ENCODE results near the gene TAPT1. TPM values are rescaled to one million over a fixed set of nuclear protein-coding genes. Genes with fewer than 3 reads are reported as not detected.

The TAPT1 gene
- total RNA-seq, 1 donor from 2014 or later, result 14.5 TPM

DNA sequence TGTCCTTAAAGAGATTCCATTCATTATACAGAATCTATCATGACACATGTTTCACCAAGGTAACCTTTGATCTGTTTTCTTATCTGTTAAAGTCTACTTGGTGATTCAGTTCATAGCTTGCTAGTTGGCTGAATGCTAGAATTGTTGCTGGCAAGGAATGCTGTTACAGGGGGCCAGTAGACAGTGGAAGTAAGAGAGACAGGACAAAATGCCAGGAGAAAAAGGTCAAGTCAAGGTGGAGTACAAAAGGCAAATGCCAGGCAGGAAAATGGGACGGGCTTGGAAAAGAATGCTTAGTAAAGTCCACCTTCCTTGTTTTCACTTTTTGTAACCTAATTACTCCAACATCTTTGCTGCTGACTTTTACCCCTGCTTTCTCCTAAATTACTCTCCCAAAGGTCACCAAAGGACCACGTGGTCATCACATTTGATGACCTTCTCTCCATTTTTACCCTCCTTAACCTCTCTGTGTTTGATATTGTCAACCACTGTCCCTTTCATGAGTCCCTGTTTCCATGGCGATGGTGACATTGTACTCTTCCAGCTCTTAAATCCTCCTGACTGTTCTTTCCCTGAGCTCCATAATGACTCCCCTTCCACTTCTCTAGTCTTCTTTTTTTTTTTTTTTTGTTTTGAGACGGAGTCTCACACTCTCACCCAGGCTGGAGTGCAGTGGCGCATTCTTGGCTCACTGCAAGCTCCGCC lies 24.5 kb upstream of the TAPT1 start:
- DNase-seq (ENCODE audit: low read depth in 2 of 2), result no peak

DNA sequence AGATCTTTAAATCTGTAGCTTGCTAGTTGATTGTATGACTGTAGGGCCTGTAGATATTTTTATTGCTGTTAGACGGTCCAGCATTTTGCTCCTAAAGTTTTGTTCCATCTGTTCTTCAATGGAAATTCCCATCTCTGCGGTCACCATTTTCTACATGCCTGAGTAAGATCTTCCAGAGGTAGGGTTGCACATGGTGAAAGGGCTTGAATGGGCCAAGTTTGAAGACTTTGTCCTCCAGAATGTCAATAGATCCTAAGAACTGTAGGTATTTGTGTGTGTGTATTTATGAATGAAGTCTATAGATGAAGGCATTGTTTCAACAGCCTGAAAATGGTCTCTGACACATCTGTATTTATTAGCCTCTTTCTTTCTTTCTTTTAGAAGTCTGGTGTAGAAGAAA lies 22.3 kb upstream of the TAPT1 start:
- no peak for DNase-seq (ENCODE audit: low read depth in 2 of 2)

DNA sequence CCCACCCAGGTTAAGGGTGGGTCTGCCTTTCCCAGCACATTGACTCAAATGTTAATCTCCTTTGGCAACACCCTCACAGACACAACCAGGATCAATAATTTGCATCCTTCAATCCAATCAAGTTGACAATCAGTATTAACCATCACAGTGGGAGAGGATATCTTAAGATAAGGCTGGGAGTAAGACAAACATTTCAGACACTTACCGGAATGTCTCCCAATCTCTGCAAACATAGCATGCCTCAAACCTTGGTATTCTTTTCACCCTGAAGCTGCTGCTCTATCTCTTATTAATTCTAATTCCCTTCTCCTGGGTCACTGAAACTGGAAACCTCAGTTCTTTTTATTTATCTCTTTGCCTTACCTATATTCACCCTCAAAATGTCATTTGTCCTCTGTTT lies 19.0 kb upstream of the TAPT1 start:
- no peak for DNase-seq (ENCODE audit: low read depth in 2 of 2)

DNA sequence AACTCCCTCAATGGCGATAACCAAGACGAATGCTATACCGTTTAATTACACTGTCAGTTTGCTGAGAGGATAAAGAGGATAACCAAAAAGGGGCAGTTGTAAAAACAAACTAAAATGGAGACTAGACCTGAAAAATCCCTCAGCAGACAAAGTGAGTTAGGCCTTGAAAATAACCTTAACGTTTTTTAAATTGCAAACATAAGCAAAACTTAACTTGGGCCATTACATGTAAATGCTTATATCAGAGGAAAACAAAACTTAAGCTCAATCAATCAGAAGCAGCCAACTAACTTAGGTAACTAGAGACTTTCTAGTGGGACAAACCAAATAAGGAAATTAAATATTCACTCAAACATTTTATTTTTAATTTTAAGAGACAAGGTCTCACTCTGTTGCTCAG lies 17.0 kb upstream of the TAPT1 start:
- DNase-seq (ENCODE audit: low read depth in 2 of 2), result no peak

DNA sequence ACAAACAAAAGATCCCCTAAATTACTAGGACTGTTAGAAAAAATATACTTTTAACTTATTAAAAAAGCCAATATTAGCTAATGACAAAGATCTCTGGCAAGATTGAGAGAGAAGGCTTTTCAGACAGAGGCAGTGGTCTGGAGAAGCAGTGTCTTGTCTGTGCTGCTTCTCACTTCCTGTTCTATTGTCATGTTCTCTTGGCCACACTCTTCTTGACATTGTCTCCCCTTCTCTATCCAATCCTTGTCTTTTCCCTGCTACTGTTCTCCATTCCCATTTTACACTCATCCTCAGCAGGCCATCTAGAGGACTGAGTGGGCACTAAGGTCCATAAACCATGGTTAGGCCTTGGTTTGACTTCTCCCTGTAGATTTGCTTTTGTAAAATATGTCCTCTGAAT lies 14.0 kb upstream of the TAPT1 start:
- no peak for DNase-seq (ENCODE audit: low read depth in 2 of 2)

DNA sequence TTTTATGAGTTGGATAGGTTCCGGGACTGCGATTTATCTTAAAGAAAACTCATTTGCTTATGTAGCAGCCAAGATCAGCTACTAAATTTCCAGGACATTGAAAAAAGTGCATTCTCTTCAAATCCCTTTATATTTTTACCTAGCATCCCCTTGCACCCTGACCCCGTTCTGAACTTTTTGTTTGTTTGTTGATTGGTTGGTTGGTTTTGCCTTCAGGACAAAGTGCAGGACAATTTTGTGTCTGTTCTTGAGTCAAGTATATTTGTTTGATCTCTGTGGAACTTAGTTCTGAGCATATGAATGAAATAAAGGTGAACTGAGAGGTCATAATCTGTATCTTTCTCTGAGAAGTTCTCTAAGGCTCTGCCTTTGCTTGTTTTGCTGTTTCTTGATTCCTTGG lies 12.8 kb upstream of the TAPT1 start:
- DNase-seq (ENCODE audit: low read depth in 2 of 2), result no peak

DNA sequence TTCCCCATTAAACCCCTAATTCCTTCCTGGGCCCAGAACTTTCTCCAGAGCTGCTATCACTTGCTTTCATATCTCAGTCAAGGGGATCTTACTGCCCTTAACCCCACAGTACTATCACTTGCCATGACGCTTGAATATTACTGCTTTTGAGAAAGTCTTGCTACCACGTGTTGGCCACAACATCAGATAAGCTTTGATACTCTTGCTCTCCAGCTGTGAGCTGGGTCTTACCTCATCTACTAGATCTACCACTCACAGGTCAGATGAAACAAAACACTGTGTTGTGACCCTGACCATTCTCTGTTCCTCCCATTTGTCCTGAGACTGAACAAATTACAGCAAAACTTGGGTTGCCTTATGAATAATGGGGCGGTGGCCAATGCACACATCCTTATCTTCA lies 12.1 kb upstream of the TAPT1 start:
- no peak for DNase-seq (ENCODE audit: low read depth in 2 of 2)

DNA sequence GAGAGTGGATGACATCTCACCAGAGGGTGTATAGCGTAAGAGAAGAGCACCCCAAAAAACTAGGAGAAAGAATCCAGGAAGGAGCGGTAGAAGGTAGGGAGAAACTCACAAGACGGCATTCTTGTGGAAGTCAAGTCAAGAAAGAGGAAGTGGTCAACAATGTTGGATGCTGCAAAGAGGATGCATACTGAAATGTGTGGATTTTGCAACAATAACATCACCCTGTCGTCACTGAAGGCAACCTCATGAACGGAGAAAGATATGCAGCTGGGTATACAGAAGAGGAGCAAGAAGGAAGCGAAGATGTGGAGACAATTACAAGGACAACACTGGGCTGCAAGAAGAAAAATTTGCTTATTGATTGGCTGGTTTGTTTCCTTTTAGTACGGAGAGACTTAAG lies 11.4 kb upstream of the TAPT1 start:
- DNase-seq (ENCODE audit: low read depth in 2 of 2), result no peak

DNA sequence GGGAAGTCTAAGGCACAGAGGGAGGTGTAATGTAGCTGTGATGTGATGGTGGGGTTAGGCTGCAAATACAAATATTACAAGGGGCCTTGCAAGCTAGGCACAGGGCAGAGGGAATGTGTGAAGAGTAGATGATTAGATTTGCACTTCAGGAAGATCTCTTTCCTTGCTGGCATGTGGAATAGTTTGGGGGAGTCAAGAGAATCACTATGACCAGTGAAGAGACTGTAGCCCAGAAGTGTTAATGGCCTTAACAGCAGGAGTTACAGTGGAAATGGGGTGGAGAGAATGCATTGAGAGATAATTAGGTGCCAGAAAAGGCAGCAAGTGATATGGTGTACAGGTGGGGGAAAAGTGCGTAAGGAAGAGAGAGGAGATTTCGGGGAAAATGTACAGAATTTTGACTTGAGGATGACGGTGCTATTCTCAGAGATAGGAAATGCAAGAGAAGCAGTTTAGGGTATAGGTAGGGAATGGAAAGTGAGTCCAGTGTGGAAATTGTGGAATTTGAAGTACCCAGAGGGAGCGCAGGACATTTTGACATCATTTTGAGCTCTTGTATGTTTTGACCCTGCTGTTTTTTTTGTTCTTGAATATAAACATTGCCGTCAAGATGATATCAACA lies 10.2 kb upstream of the TAPT1 start:
- DNase-seq (ENCODE audit: low read depth in 2 of 2), result no peak

DNA sequence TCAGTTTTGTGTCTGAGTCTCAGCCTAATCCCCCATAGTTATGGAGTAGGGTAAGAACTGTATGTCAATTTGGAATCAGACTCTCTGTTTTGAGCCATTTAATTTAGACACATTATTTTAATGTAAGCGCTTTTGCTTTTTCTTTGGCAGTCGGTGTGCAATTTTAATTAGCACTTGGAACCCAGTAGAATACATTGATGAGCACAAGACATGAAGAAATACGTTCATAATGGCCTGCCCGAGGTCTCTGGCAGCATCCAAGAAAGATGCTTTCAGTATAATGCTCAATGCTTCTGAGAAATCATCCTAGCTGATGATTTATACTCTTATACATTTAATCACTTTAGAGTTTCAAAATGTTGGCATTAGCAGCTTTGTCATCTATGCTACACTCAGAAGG lies 8.9 kb upstream of the TAPT1 start:
- no peak for DNase-seq (ENCODE audit: low read depth in 2 of 2)

DNA sequence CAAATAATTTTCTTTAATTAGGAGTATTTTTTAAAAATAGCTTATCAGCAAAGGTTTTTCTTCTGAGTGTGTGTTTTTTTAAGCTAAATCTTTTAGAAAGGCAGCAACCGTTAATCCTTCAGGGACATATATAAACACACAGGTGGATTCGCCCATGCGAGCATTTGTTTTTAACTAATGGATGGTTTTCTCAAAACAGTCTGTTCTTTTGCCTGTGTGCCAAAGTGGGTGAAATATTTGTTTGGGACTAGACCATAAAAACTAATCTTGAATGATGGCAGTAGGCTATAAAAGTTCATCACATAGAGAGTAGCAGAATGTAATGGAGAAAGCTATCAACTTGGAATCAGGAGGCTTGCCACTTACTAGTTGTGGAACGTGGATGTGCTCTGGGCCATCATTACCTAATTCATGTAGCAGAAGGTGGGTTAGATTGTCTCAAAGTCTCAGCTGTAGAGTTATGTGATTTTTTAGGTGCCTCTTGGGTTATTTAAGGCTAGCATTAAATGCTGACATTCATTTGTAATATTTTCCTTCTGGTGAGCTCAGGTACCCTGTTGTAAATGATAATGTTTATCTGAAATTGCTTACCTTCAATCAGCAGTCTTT lies 7.4 kb upstream of the TAPT1 start:
- DNase-seq (ENCODE audit: low read depth in 2 of 2), result no peak

DNA sequence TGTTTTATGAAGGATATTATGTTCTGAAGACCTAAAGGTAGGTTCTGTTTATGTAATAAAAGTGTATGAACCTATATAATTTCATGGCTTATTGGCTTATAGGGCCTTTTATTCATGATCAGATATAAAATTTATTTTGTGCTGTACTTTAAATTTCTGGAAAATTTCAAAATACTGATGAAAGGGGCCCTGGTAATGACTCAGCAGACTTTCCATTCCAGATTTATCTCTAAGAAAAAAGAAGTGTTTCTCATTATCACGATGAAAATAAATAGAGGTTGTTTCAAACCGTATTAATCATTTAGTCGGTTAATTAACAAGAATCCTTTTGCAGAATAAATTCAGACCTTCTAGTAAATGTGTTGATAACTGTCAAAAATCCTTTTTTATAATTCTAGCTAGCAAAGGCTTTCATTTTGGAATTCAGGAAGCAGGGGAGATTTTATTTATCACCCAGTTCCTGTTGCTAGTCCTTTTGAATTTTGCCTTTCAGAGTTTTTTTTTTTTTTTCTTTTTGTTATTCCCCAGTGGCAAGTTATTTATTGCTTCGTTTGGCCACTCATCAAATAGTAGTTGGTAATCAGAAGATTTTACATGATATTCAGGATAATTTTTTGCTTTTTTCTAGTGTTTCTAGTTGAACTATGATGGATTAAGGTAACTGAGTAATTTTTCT lies 5.4 kb upstream of the TAPT1 start:
- DNase-seq (ENCODE audit: low read depth in 2 of 2), result peak; percentile 28 to 33

DNA sequence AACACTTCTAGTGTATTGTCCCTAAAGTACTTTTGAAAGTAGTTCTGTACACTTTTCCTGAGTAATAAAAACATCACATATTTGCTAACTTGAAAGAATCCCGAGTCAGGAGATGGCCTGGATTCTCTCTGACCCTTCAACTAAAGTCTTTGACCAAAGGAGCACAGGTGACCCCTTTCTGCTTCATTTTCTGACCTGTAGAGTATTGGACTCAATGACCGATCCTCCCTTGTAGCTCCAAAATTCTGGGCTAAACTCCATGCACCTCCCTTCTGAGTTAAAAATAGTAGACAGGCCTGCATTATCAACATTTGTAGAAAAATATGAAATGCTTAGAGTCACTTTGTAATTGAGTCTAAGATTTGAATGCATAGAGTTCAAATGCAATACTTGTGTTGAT lies 4.0 kb upstream of the TAPT1 start:
- no peak for DNase-seq (ENCODE audit: low read depth in 2 of 2)

DNA sequence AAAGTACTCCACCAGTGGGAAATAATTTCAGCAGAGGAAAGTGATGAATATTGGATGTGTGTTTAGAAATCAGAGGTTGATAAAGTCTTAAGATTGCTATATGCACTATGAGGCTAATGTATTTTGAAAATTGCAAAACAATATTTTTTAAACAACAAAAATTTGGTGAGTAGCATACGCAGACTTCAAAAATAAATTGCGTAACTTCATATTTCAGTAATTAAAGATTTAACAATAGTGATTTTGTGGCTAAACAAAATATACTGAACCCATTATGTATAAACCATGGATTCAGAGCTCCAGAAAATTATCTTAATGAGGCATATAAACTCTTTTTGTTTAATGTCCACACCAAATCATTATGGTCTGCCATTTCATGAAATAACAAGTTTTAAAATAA lies 3.3 kb upstream of the TAPT1 start:
- DNase-seq (ENCODE audit: low read depth in 2 of 2), result no peak

DNA sequence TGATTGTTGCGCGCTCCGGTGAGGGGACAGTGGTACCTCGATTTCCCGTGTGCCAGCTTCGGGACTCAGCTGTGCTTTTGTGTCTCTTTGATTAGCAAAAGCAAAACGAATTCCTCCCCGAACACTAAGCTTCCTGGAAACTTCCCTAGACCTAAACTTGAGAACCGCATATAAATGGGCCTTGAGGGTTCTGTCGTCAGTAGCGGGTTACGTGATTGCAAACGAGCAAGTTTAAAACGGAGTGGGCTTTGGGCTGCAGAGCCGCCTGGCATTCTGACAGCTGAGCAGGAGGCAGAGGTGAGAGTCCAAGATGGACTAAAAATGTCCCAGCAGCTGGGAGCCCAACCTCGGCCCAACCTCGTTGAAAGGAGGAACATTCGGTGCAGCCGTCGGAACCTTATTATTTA lies 1.2 kb upstream of the TAPT1 start:
- peak; percentile 20 to 47 for DNase-seq (ENCODE audit: low read depth in 2 of 2)

DNA sequence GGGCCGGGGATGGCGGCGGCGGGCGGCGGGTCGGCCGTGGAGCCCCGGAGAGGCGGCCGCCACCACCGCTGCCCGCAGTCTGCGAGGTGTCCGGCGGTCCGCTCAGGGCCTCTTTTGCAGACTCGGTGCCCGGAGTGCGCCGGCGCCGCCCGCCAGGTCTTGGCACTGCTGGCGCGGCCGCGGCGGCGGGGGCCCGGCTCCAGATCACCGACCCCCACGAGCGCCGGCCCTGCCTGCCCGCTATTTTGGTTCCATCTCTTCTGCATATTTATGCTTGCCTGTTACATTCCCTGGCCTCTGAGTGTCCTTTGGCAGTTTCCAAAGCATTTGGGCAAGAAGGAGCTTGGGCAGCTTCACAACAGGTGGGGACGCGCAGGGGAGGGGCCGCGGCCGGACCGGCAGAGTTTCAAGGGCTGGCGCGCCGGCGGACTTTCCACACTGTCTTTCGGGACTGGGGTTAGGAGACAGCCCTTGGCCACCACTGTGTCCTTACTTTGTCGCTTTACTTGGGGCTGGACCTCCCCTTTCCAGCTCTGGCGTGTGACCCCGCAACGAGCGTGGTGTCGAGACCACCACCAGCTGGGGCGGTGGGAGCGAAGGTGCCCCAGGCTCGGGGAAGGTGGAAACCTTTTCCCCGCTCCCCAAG lies 668 bp upstream of the TAPT1 start:
- DNase-seq (ENCODE audit: low read depth in 2 of 2), result peak; percentile 53 to 54

DNA sequence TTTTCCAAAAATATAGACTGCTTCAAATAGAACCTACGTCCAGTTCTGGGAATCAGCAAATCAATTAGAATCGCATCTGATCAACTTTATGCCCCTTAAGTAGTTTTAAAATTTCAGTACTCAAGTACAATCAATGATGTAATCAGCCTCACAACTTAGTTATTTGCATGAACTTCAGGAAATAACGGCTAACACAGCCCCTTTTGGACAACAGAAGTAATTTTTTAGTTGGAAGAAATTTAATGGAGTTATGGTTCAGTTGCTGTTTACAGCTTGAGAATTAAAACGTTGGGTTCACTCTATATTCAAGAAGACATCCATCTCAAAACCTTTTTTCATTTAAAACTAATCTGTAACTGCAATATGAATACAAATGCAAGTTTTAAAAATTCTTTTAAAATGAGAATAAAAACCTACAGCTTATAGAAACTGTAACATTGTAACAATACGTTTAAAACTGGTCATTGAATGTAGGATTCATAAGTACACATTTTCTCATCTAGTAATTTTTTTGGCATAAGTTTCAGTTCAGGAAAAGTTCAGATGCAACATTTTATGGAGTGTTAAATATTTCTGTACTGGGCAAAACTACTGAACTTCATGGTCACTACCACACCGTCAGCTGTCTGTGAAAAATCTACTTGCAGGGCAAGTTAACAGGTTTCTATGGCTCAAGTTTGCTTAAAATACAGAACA lies 956 bp downstream of the TAPT1 start:
- peak; percentile 14 to 60 for DNase-seq (ENCODE audit: low read depth in 2 of 2)

DNA sequence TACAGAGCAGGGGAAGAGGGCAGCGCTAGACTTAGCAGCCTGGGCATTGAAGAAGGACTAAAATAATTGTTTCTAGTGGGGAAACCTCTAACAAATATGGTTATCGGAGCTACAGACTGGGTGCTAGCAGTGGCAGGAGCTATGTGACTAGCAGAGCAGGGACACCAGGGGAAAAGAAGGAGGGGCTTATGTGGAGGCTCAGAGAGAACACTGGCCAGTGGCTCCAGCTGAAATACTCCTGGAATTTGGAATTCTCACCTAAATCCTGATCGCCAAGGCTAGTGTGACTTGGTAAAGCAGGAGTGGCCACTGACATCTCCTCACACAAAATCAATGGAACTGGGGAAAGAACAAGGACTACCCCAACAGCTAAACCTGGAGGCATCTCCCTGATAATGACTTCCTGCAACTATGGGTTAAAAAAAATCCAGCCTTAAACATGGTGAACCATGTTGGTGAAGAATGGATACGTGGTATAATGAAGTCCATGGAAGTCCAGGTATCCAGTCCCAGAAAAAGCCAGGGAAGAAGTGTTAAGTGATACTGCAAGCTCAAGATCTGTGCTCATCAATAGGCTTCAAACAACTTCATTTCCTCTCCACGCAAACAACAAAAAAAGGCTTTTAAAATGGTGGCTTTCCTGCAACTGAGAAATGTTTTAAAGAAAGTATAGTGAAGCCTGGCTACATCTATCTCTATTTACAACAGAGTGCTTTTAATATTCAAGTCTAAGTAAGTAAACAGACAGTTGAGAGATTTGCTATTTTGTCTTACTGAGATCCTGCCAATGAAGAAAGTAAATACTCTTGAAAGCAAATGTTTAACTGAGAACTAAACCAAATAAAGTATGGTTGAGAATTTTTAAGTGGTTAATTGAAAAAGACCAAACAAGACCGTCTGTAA lies 1.8 kb downstream of the TAPT1 start:
- no peak for DNase-seq (ENCODE audit: low read depth in 2 of 2)

DNA sequence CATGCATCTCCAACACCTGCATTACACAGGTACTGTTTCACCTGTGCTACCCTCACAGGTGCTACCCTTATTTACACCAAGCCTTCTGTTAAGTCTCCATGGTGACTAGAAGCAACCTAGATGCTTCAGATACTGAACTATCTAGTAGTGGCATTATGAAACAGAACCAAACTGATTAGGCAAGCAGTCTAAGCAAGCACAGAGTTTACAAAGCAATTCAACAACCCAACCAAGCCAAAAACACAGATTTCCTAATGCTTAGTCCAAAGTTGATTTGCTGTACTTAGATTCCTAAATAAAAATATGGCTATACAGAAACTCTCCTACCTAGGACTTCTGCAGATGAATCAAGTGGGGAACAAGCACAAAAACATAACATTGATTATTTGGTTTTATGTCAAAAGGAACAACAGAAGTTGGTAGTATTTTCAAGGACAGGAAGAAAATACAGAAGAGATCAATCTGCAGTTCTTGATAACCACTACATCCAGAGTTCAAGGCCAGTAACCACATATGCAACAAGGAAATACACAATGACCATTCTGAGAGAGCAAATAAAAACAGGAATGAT lies 3.2 kb downstream of the TAPT1 start:
- DNase-seq (ENCODE audit: low read depth in 2 of 2), result no peak

DNA sequence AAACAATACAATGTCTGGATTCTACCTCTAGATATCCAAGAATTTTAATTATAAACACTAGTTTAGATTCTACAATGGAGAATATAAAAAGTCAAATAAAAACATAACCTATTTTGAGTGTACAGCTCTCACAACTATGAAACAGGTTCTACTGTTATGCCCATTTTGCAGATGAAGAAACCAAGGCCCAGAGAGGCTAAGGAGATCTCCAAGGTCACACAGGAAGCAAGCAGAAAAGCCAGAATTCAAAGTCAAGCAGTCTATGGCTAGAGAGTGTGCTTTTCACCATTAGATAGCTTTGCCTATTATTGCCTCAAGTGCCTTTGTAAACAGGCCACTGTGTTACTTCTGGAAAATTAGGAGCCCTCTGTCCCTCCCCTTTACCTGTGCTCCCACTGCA lies 7.3 kb downstream of the TAPT1 start:
- no peak for DNase-seq (ENCODE audit: low read depth in 2 of 2)

Measured in lung microvascular endothelial cell (primary cell).